CD4-positive, alpha-beta T cell treated with Interleukin-1 beta for 1 hour (primary cell): ENCODE data around the gene GGTLC1.

Source experiments
- DNase-seq, 2 donors: peaks; one replicate each; pipeline ENCODE4 v3.0.0-alpha.2; 2020 to 2022

The GGTLC1 gene

GRCh38 chr20:23963941-23964340 is 24.6 kb downstream of the GGTLC1 start:
- no peak for DNase-seq

GRCh38 chr20:23962272-23962671 is 26.3 kb downstream of the GGTLC1 start:
- no peak for DNase-seq

GRCh38 chr20:23959054-23959453 is 29.5 kb downstream of the GGTLC1 start:
- DNase-seq = no peak

GRCh38 chr20:23955896-23956295 is 32.7 kb downstream of the GGTLC1 start:
- no peak for DNase-seq

GRCh38 chr20:23954008-23954745 is 34.4 kb downstream of the GGTLC1 start:
- no peak for DNase-seq

- no peak for DNase-seq
These were observed 42.4 kb downstream of the GGTLC1 start for GRCh38 chr20:23946206-23946605.

- no peak for DNase-seq
These were observed 45.3 kb downstream of the GGTLC1 start for GRCh38 chr20:23943304-23943703.

GRCh38 chr20:23939641-23940040 is 48.9 kb downstream of the GGTLC1 start:
- no peak for DNase-seq

GRCh38 chr20:23939063-23939462 is 49.5 kb downstream of the GGTLC1 start:
- no peak for DNase-seq

GRCh38 chr20:23938118-23938438 is 50.5 kb downstream of the GGTLC1 start:
- no peak for DNase-seq

- peak; percentile 62 to 74 for DNase-seq
These were observed 51.1 kb downstream of the GGTLC1 start for GRCh38 chr20:23937303-23938117.
